GM12878 (cell line): ENCODE data around the gene LEFTY1. TPM values are rescaled to one million over a fixed set of nuclear protein-coding genes. Genes with fewer than 3 reads are reported as not detected.

Experiments used
- ATAC-seq: fragments of 200-7000 bp; cut with Tn5 transposase; 3 replicates; pipeline ENCODE4 v1.9.1; 2020; ENCODE audit warnings: mild to moderate bottlenecking, moderate library complexity
- BruUV-seq: library from RNA; stranded (reverse); fragments of 400-500 nt; replicated peaks from 2 replicates; lab custom pipeline; 2021; lab: Mats Ljungman, UMichigan
- CTCF ChIA-PET: fragments of 300-600 bp; sonication (Branson Sonifier 250); formaldehyde crosslinking; extraction: SDS; loops from one replicate; lab custom pipeline; 2021; ENCODE audit warnings: inconsistent platforms; lab: Yijun Ruan, JAX
- POLR2A ChIA-PET: fragments of 350-600 bp; formaldehyde crosslinking; extraction: SDS; loops from one replicate; lab custom pipeline; 2021; ENCODE audit warnings: inconsistent platforms; lab: Charles Lee
- RAD21 ChIA-PET: fragments of 300-600 bp; sonication (Branson Sonifier 250); formaldehyde crosslinking; loops from one replicate; lab custom pipeline; 2023; ENCODE audit warnings: antibody characterized with exemption; ENCODE audit not compliant: unreplicated experiment; lab: Charles Lee
- SMC1A ChIA-PET: fragments of 300-600 bp; sonication (Branson Sonifier 250); formaldehyde crosslinking; loops from one replicate; lab custom pipeline; 2023; ENCODE audit not compliant: unreplicated experiment, uncharacterized antibody; lab: Charles Lee
- DNase-seq: peaks from one replicate; pipeline ENCODE4 v3.0.0-alpha.2; 2011; ENCODE audit warnings: low read depth, low spot score
- FAIRE-seq: peaks from 3 replicates; lab custom pipeline; 2011; peaks lifted over from hg19 to GRCh38; lab: Jason Lieb, UNC
- H2AFZ ChIP-seq: 2 replicates; pipeline ENCODE4 v1.6.0; 2011; ENCODE audit warnings: low read depth, low read length, control low read depth; ENCODE audit not compliant: control insufficient read depth
- H3K27ac ChIP-seq: 2 replicates; pipeline ENCODE4 v1.5.1; 2011; ENCODE audit warnings: control low read depth; ENCODE audit not compliant: control insufficient read depth, insufficient read depth
- H3K27me3 ChIP-seq, 2 experiments: replicated peaks in 1 of 2; 2 replicates each; pipeline versions ENCODE4 v1.6.0 to v1.6.1; 2011; ENCODE audit warnings: low read length in 1 of 2; ENCODE audit not compliant: control insufficient read depth in 2 of 2, insufficient read depth in 2 of 2
- H3K36me3 ChIP-seq, 2 experiments: 2 replicates each; pipeline ENCODE4 v1.5.1; 2011; ENCODE audit warnings: low read length in 1 of 2; ENCODE audit not compliant: control insufficient read depth in 2 of 2, insufficient read depth in 2 of 2
- H3K4me1 ChIP-seq: 2 replicates; pipeline ENCODE4 v1.6.1; 2011; ENCODE audit warnings: mild to moderate bottlenecking, low read length, moderate library complexity, mixed read lengths; ENCODE audit not compliant: control insufficient read depth, insufficient read depth
- H3K4me2 ChIP-seq: 2 replicates; pipeline ENCODE4 v1.6.0; 2011; ENCODE audit warnings: control low read depth; ENCODE audit not compliant: control insufficient read depth, insufficient read depth
- H3K4me3 ChIP-seq: fragments of 200-600 bp; sonication (generic); 2 replicates; pipeline ENCODE4 v1.5.1; 2016
- H3K79me2 ChIP-seq: 2 replicates; pipeline ENCODE4 v1.6.0; 2011; ENCODE audit warnings: low read length; ENCODE audit not compliant: control insufficient read depth, insufficient read depth
- H3K9ac ChIP-seq: 2 replicates; pipeline ENCODE4 v1.8.0; 2011; ENCODE audit warnings: low read length, control low read depth, mixed read lengths; ENCODE audit not compliant: control insufficient read depth, insufficient read depth
- H3K9me3 ChIP-seq: replicated peaks from 3 replicates; pipeline ENCODE4 v1.5.1; 2011; ENCODE audit warnings: mild to moderate bottlenecking, low read length; ENCODE audit not compliant: control insufficient read depth, insufficient read depth
- H4K20me1 ChIP-seq: 2 replicates; pipeline ENCODE4 v1.6.0; 2011; ENCODE audit not compliant: control insufficient read depth, insufficient read depth
- BHLHE40 ChIP-seq, 2 experiments: fragments of 450-650 bp in 1 of 2; IDR thresholded peaks; 2 replicates each; pipeline ENCODE4 v1.6.1; 2011 to 2017; ENCODE audit warnings: low read depth in 2 of 2, borderline replicate concordance in 1 of 2, improper control_type of control experiment in 1 of 2, low read length in 1 of 2, mild to moderate bottlenecking in 1 of 2
- FOS ChIP-seq: IDR thresholded peaks from 3 replicates; pipeline ENCODE4 v1.6.1; 2011; ENCODE audit warnings: borderline replicate concordance; ENCODE audit not compliant: insufficient read length; ENCODE audit errors: extremely low read depth
- POLR2A ChIP-seq: IDR thresholded peaks from 2 replicates; pipeline ENCODE4 v1.6.1; 2011; ENCODE audit warnings: low read depth, mild to moderate bottlenecking, low read length
- SMARCA5 ChIP-seq: fragments of 450-650 bp; IDR thresholded peaks from 2 replicates; pipeline ENCODE4 v1.6.1; 2017; ENCODE audit warnings: mild to moderate bottlenecking
- ZNF274 ChIP-seq: IDR thresholded peaks from one replicate; pipeline ENCODE4 v1.8.0; 2011; ENCODE audit not compliant: insufficient read length, insufficient read depth
- WGBS: methylation state at CpG from one replicate; pipeline ENCODE4 v1.1.6; 2016; ENCODE audit warnings: low lambda C conversion rate; ENCODE audit not compliant: insufficient replicate concordance, insufficient coverage; ENCODE audit errors: missing lambda C conversion rate; 5-methylcytosine and 5-hydroxymethylcytosine counted together
- in situ Hi-C: fragments of 300-500 bp; cut with MboI; formaldehyde crosslinking; loops from 9 replicates; pipeline ENCODE4 v1.14.3; 2018; ENCODE audit warnings: mixed read lengths
- intact Hi-C: fragments of 100-400 bp; cut with micrococcal nuclease; formaldehyde crosslinking; loops from one replicate; pipeline ENCODE4 v1.14.2; 2022; ENCODE audit not compliant: unreplicated experiment
- polyA plus RNA-seq, 11 experiments: library from polyadenylated mRNA; depleted of rRNA in 4 of 11; unstranded in 6 of 11; stranded (reverse) in 5 of 11; fragments of >200 nt; fragmentation: Nextera tagmentation in 4 of 11; fragmentation: Illumina TruSeq in 1 of 11; extraction: Ambion mirVana in 4 of 11; extraction: Trizol in 1 of 11; gene quantifications; 1 replicate in 1 of 11; 2 replicates in 10 of 11; pipeline versions ENCODE4 v1.2.1 to v1.2.3, GENCODE V29; 2011 to 2016; ENCODE audit warnings: inconsistent platforms in 2 of 11, missing spikeins in 2 of 11, low read depth in 1 of 11
- total RNA-seq, 4 experiments: library from RNA; depleted of rRNA in 3 of 4; stranded (reverse); fragments of >200 nt in 3 of 4; fragmentation: Illumina TruSeq in 1 of 4; extraction: Trizol in 1 of 4; gene quantifications; 2 replicates each; pipeline versions ENCODE4 v1.2.1 to v1.2.3, GENCODE V29; 2013 to 2021
- TF ChIP-seq, protein P1 (sequence below): fragments of 450-650 bp; IDR thresholded peaks from 2 replicates; pipeline ENCODE4 v1.6.1; 2016; ENCODE audit warnings: mild to moderate bottlenecking
- TF ChIP-seq, protein P2 (sequence below): IDR thresholded peaks from 2 replicates; pipeline ENCODE4 v1.6.1; 2011; ENCODE audit warnings: mild to moderate bottlenecking, low read depth, low read length, moderate library complexity; ENCODE audit not compliant: insufficient replicate concordance

LEFTY1 gene
- total and polyA plus RNA-seq, 10 of the 15 experiments (the other 5 are each of a cell fraction or from before 2014, with no cell fraction given) = 0.06 TPM; not detected in 8

DNA sequence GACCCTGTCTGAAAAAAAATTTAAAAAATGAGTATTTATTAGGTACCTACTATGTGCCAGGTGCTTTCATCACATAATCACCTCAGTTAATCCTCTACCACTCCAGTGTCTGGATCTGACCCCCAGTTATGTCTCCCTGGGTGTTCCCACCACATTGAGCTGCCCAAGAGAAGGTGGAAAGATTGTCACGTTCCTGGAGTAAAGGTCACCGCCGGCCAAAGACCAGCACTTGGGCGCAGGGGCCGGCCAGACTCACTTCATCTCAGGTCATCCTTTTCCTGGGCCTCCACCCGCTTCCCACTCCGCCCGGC is 34.4 kb upstream of the LEFTY1 start:
- Histone ChIP-seq H3K27ac (peak overlapping the region; percentile 96), H3K36me3 (peaks cover 3 to 5% of the 10 kb centered on the region in 2 experiments), H3K9ac (peak overlapping the region; percentile 99), H3K4me1 (peaks cover 7% of the 10 kb centered on the region)
- CTCF ChIA-PET = interaction anchor here (0.9 to 3.1 kb wide), 5 partner anchors 10 to 449 kb away, joined by 3 to 12 read pairs (median 5); partner anchors contain the start of gene SRP9
- TF ChIP-seq BHLHE40 (IDR thresholded peaks at IDR 0.05; ENCODE audit: borderline replicate concordance in 1 of 2, low read depth in 2 of 2, low read length in 1 of 2) (peak in 1 of 2 experiments; percentile 14; a peak in 1 of 4 replicates), ZNF274 (no peak)
- TF ChIP-seq, all 136 proteins: peak for 1
- SMC1A ChIA-PET = interaction anchor here (0.8 to 1.9 kb wide), 4 partner anchors 14 to 146 kb away, joined by 3 to 6 read pairs (median 3); partner anchors contain the start of gene SRP9
- no peak for FAIRE-seq
- WGBS = 0% methylated on average over 8 of the region's 8 CpGs
- intact Hi-C loops (loop anchor here (5.0 kb wide), 2 partner anchors 146 to 456 kb away; partner anchors contain the start of gene SRP9), in situ Hi-C loops (no loop called here)
- Histone ChIP-seq H3K79me2 (peaks cover 17% of the 10 kb centered on the region), H3K9me3 (no peaks in the 10 kb centered on the region), H2AFZ (peak overlapping the region; percentile 77; the same call in 1 of the 2 replicates), H4K20me1 (no peaks in the 10 kb centered on the region), H3K4me3 (peak overlapping the region; percentile 94), H3K4me2 (peak overlapping the region; percentile 97), H3K27me3 (no peaks in the 10 kb centered on the region)
- RAD21 ChIA-PET = interaction anchor here (0.6 to 3.6 kb wide), 9 partner anchors 12 to 260 kb away, joined by 3 to 16 read pairs (median 4); partner anchors contain the start of genes H3-3A and TMEM63A
- POLR2A ChIA-PET = interaction anchor here (1.7 kb wide), 1 partner anchor 41 kb away, joined by 11 read pairs; the partner anchor contains the start of gene TMEM63A
- no peak for ATAC-seq
- DNase-seq = no peak
- no TSS peak for BruUV-seq

DNA sequence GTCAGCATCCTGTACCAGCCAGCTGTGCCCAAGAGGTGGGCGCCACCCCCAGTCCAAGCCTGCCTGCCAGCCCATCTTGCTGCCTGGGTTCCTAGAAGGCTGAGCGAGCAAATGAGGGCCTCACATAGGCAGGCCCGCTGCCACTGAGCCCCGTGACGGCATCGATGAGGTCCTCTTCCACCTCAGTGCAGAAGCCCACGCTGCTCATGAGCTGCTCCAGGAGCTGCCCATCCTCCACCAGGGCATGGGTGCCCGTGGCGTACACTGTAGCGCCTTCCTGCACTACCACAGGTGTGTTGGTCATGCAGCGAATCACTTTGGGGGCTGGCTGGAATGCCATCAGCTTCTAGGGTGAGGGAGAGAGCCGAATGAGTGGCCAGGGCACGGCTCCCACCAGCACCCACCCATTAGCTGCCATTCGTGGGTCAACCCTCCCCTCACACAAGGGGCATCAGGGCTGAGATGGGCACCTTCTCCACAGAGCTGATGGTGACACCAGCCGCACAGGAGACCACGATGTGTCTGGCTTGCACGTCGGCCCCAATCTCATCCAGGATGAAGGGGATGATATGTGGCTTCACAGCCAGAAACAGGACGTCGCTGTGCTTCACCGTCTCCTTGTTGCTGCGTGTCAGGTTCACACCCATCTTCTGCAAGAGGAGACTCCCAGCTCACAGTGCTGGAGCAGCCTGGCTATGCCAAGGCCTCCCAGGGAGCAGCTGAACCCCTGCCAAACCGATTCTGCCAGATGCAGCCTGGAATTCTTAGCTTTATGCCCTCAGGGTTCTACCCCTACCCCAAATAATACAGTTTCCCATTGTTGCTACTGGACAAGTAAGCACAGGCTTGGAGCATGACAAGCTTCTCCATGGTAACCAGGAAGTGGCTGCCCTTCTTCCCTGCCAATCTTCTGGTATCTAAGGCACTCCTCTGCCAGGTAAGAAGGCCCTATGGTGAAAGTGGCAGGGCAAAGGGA is 33.1 kb upstream of the LEFTY1 start:
- intact Hi-C loops (loop anchor here (5.0 kb wide), 2 partner anchors 145 to 455 kb away; partner anchors contain the start of gene SRP9), in situ Hi-C loops (no loop called here)
- TF ChIP-seq POLR2A = 0 out of 2 replicates have a peak, but pooled peaks have one; percentile 2
- TF ChIP-seq, protein P1, sequence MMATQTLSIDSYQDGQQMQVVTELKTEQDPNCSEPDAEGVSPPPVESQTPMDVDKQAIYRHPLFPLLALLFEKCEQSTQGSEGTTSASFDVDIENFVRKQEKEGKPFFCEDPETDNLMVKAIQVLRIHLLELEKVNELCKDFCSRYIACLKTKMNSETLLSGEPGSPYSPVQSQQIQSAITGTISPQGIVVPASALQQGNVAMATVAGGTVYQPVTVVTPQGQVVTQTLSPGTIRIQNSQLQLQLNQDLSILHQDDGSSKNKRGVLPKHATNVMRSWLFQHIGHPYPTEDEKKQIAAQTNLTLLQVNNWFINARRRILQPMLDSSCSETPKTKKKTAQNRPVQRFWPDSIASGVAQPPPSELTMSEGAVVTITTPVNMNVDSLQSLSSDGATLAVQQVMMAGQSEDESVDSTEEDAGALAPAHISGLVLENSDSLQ = peak; percentile 90
- TF ChIP-seq FOS = no peak
- no peak for TF ChIP-seq SMARCA5
- TF ChIP-seq, protein P2, sequence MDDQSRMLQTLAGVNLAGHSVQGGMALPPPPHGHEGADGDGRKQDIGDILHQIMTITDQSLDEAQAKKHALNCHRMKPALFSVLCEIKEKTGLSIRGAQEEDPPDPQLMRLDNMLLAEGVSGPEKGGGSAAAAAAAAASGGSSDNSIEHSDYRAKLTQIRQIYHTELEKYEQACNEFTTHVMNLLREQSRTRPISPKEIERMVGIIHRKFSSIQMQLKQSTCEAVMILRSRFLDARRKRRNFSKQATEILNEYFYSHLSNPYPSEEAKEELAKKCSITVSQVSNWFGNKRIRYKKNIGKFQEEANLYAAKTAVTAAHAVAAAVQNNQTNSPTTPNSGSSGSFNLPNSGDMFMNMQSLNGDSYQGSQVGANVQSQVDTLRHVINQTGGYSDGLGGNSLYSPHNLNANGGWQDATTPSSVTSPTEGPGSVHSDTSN = peak; percentile 69
- Histone ChIP-seq H4K20me1 (no peaks in the 10 kb centered on the region), H3K36me3 (peaks cover 3 to 6% of the 10 kb centered on the region in 2 experiments), H3K27ac (no peak overlapping the region), H3K79me2 (peaks cover 17% of the 10 kb centered on the region), H3K4me3 (no peak overlapping the region), H3K9ac (no peak overlapping the region), H3K27me3 (no peaks in the 10 kb centered on the region), H2AFZ (no peak overlapping the region), H3K4me2 (0 out of 2 replicates have a peak overlapping the region, but pooled peaks have one; percentile 97), H3K4me1 (peaks cover 7% of the 10 kb centered on the region), H3K9me3 (no peaks in the 10 kb centered on the region)
- CTCF ChIA-PET = interaction anchor here (1.1 to 2.1 kb wide), 4 partner anchors 12 to 145 kb away, joined by 3 to 7 read pairs (median 6); partner anchors contain the start of gene SRP9
- POLR2A ChIA-PET = interaction anchor here (0.5 kb wide), 1 partner anchor 181 kb away, joined by 6 read pairs; no protein-coding TSS in a partner anchor
- SMC1A ChIA-PET = interaction anchor here (0.6 kb wide), 1 partner anchor 39 kb away, joined by 3 read pairs; no protein-coding TSS in a partner anchor
- no TSS peak for BruUV-seq
- WGBS = 90% methylated on average over 22 of the region's 23 CpGs
- DNase-seq = no peak
- ATAC-seq = no peak
- no peak for FAIRE-seq
- RAD21 ChIA-PET = interaction anchor here (3.6 kb wide), 1 partner anchor 40 kb away, joined by 16 read pairs; the partner anchor contains the start of gene TMEM63A
